GM06990 (cell line): ENCODE measurements around the gene S1PR2.

Source experiments
- DNase-seq: peaks from one replicate; pipeline ENCODE4 v3.0.0-alpha.2; 2011; ENCODE audit not compliant: insufficient read length; ENCODE audit errors: extremely low read depth
- H3K27me3 ChIP-seq: replicated peaks from 2 replicates; pipeline ENCODE4 v1.6.0; 2011; ENCODE audit warnings: low read length; ENCODE audit not compliant: control insufficient read depth, insufficient read depth
- H3K36me3 ChIP-seq: 2 replicates; pipeline ENCODE4 v1.5.1; 2011; ENCODE audit warnings: low read length; ENCODE audit not compliant: control insufficient read depth, insufficient read depth
- H3K4me3 ChIP-seq: replicated peaks from 2 replicates; pipeline ENCODE4 v1.5.1; 2011; ENCODE audit warnings: low read depth, mild to moderate bottlenecking, control low read depth, low read length
- TF ChIP-seq, protein P1 (sequence below): IDR thresholded peaks from 2 replicates; pipeline ENCODE4 v1.5.1; 2011; ENCODE audit warnings: low read length, control low read depth, mild to moderate bottlenecking, inconsistent platforms; ENCODE audit not compliant: insufficient read depth, poor library complexity, severe bottlenecking

The S1PR2 gene

DNA sequence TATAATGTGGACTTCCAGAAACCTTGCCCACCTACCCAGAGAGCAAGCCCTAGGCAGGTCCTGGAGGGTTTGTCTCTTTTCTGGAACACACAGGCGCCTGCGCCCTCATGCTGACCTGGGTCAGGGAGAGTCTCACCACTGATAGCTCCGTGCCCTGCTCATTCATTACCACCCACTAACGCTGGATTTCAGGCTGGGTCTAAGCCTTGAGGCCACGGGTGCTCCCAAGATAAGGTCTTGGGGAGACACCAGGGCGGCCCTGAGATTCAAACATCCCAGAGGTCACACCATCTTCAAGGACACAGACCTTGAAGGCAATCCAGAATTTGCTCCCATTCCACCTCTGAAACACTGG is 5.1 kb downstream of the S1PR2 start:
- Histone ChIP-seq H3K4me3 (no peak overlapping the region), H3K27me3 (no peaks in the 10 kb centered on the region), H3K36me3 (peaks cover 13% of the 10 kb centered on the region)
- TF ChIP-seq, protein P1, sequence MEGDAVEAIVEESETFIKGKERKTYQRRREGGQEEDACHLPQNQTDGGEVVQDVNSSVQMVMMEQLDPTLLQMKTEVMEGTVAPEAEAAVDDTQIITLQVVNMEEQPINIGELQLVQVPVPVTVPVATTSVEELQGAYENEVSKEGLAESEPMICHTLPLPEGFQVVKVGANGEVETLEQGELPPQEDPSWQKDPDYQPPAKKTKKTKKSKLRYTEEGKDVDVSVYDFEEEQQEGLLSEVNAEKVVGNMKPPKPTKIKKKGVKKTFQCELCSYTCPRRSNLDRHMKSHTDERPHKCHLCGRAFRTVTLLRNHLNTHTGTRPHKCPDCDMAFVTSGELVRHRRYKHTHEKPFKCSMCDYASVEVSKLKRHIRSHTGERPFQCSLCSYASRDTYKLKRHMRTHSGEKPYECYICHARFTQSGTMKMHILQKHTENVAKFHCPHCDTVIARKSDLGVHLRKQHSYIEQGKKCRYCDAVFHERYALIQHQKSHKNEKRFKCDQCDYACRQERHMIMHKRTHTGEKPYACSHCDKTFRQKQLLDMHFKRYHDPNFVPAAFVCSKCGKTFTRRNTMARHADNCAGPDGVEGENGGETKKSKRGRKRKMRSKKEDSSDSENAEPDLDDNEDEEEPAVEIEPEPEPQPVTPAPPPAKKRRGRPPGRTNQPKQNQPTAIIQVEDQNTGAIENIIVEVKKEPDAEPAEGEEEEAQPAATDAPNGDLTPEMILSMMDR = no peak
- DNase-seq = no peak

DNA sequence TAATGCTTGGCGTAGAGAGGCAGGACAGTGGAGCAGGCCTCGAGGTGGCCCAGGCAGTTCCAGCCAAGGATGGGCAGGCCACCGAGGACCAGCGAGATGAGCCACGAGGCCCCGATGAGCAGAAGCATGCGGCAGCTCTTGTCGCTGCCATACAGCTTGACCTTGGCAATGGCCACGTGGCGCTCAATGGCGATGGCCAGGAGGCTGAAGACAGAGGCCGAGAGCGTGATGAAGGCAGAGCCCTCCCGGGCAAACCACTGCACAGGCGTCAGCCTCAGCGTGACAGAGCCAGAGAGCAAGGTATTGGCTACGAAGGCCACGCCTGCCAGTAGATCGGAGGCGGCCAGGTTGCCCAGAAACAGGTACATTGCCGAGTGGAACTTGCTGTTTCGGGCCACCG is 6.8 kb downstream of the S1PR2 start:
- H3K27me3 ChIP-seq = no peaks in the 10 kb centered on the region
- H3K4me3 ChIP-seq = no peak overlapping the region
- TF ChIP-seq, protein P1 = no peak
- H3K36me3 ChIP-seq = peaks cover 13% of the 10 kb centered on the region
- DNase-seq = no peak

DNA sequence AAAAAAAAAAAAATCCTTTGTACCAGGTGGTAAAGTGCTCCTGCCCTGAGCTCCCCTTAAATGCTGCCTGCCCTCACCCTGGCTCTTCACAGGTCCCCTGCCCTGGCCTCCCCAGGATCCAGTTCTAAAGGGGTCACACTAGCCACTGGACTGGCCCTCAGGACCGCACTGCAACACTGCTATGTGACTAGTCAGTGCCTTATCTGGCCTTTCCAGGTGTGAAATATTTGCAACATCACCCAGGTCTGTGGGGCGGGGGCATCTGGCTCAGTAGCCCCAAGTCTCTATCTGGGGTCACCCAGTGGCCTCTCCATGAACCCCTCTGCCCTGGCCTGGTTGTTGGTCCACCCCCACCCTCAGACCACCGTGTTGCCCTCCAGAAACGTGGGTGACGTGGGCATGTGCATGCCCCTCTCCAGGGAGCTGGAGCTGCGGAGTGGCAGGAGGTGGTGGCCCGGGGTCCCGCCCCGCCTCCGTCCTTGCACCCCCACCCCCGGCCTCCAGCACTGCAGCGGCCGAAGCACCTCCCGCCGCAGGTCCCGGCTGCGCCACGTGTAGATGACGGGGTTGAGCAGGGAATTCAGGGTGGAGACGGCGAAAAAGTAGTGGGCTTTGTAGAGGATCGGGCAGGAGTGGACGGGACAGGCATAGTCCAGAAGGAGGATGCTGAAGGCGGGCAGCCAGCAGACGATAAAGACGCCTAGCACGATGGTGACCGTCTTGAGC is 7.5 kb downstream of the S1PR2 start:
- no peak for DNase-seq
- no peaks in the 10 kb centered on the region for H3K27me3 ChIP-seq
- peaks cover 13% of the 10 kb centered on the region for H3K36me3 ChIP-seq
- TF ChIP-seq, protein P1 = no peak
- H3K4me3 ChIP-seq = no peak overlapping the region

DNA sequence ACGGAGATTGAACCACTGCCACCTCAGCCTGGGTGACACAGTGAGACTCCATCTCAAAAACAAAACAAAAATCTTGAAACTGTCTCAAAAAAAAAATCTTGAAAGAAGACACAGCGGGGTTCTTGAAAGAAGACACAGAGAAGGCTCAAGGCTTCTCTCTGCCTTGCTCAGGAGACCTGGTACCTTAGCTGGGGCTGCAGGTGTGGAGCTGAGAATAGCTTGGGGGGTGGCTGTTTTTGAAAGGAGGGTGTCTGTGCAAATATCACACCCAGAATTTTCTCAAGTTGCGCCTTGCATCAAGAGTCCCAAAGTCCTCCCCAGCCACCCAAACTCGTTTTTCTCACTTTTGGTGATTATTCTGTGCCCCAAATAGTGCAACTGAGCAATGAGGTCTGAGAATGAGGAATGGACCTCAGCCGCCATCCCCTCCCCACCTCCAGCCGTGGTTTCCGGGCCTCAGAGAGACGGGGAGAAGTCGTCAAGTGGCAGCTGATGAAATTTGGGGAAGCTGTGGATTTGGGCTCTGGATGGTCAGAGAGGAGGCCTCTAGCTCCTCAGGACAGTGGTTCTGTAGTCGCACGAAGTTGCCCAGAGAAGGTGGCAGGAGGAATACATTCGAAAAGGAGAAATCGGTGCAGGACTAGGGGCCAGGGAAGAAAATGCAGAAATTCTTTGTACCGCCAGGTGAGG is 8.8 kb downstream of the S1PR2 start:
- no peak overlapping the region for H3K4me3 ChIP-seq
- no peak for DNase-seq
- TF ChIP-seq, protein P1 = no peak
- H3K27me3 ChIP-seq = no peaks in the 10 kb centered on the region
- H3K36me3 ChIP-seq = peaks cover 13% of the 10 kb centered on the region

DNA sequence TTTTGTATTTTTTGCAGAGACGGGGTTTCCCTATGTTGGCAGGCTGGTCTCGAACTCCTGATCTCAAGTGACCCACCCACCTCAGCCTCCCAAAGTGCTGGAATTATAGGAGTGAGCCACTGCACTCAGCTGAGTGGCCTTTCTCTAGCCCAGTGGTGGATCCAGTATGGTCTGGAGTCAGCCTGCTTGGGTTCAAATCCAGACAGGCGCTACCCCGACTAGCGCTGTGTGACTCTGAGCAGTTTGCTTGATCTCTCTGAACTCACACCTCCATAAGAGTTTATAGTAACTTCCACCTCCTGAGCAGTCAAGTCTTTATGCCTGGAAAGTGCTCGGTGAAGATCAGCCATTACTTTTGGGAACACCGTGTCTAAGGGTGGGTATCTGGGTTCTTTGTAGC is 10.4 kb downstream of the S1PR2 start:
- TF ChIP-seq, protein P1 = no peak
- Histone ChIP-seq H3K27me3 (no peaks in the 10 kb centered on the region), H3K4me3 (no peak overlapping the region), H3K36me3 (peaks cover 13% of the 10 kb centered on the region)
- no peak for DNase-seq
